ENCODE measurements around the gene KCNG4.

KCNG4 gene

GRCh38 chr16:84181144-84181915, 58.5 kb downstream of the KCNG4 start:
- DNase-seq: no peak

- no peak for DNase-seq
Observed at GRCh38 chr16:84180519-84181140, 59.2 kb downstream of the KCNG4 start.

GRCh38 chr16:84179612-84180320, 60.0 kb downstream of the KCNG4 start:
- no peak for DNase-seq

GRCh38 chr16:84178892-84179611, 60.8 kb downstream of the KCNG4 start:
- DNase-seq: no peak

GRCh38 chr16:84178146-84178765, 61.6 kb downstream of the KCNG4 start:
- no peak for DNase-seq

- no peak for DNase-seq
Observed at GRCh38 chr16:84177741-84178073, 62.1 kb downstream of the KCNG4 start.

- no peak for DNase-seq
Observed at GRCh38 chr16:84176192-84177053, 63.4 kb downstream of the KCNG4 start.

GRCh38 chr16:84175350-84176081, 64.3 kb downstream of the KCNG4 start:
- peak in 3 of 5 donors; percentile 35 to 49 (median 39) for DNase-seq

- DNase-seq: no peak
Observed at GRCh38 chr16:84174396-84174795, 65.4 kb downstream of the KCNG4 start.

GRCh38 chr16:84169765-84170310, 70.0 kb downstream of the KCNG4 start:
- no peak for DNase-seq

All from T-helper 1 cell (primary cell).